EL (cell line): Measurements from ENCODE around the gene NECTIN2.
A peak's percentile ranks its signal among the peaks of the same experiment; 100 is the strongest.
"Not testable (repeated sequence)": the region's sequence is repeated elsewhere in the genome, so short reads cannot be mapped to it uniquely, and the experiment has no call there.

Source experiments
- DNase-seq: peaks from one replicate; pipeline ENCODE4 v3.0.0-alpha.2; 2016

The NECTIN2 gene

DNA sequence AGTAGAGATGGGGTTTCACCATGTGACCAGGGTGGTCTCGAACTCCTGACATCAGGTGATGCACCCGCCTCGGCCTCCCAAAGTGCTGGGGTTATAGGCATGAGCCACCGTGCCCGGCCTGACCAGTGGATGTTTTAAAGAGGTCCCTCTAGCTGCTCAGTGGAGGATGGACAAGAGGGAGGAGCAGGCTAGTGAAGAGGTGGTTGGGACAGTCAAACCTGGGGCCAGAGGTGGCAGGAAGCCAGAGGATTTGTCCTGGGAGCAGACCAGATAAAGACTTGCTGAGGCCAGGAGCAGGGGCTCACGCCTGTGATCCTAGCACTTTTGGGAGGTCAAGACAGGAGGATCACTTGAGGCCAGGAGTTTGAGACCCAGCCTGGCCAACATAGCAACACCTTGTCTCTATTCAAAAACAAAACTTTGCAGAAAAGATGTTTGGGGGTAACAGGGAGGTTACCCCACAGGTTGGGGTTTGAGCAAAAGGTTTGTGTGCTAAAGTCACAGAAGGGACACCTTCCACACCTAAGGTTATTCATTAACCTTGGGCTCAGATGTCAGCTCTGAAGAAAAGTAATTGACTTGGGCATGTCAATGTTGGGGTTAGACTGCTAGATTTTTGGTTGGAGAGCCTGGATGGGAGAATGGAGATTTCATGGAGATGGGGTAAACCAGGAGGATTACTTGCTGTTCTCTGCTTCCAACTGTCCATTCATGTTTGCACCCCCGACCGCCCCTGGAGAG is 28.2 kb upstream of the NECTIN2 start:
- no peak for DNase-seq

DNA sequence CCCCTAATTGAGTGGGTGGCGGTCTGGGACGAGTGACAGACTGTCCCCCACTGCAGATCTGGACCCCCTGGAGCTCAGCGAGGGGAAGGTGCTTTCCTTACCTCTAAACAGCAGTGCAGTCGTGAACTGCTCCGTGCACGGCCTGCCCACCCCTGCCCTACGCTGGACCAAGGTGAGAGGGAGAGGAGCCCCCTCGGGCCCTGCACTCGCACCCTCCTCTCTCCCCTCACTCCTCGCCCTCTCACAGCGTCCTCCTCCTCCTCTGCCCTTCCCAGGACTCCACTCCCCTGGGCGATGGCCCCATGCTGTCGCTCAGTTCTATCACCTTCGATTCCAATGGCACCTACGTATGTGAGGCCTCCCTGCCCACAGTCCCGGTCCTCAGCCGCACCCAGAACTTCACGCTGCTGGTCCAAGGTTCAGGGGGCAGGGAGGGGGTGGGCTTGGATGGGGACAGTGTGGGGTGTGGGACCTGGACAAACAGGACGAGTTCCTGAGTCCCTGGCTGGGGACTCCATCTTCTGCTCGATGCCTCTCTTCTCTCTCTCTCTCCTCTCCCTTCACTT is 27.5 kb upstream of the NECTIN2 start:
- DNase-seq: no peak

DNA sequence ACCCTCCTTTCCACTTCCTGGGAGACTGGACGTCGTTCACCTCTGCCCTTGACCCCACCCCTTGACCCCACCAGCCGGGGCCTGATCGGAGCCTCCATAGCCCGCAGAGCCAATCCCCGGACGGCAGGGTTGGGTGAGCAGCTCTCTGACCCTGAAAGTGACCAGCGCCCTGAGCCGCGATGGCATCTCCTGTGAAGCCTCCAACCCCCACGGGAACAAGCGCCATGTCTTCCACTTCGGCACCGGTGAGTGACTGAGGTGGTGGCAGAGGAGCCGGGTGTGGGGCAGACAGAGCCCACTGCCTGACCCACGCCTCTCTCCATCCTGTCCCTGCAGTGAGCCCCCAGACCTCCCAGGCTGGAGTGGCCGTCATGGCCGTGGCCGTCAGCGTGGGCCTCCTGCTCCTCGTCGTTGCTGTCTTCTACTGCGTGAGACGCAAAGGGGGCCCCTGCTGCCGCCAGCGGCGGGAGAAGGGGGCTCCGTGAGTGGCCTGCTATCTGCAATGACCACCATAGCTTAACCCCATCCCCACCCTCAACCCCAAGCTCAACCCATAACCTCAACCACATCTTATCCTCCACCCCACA is 26.8 kb upstream of the NECTIN2 start:
- no peak for DNase-seq

DNA sequence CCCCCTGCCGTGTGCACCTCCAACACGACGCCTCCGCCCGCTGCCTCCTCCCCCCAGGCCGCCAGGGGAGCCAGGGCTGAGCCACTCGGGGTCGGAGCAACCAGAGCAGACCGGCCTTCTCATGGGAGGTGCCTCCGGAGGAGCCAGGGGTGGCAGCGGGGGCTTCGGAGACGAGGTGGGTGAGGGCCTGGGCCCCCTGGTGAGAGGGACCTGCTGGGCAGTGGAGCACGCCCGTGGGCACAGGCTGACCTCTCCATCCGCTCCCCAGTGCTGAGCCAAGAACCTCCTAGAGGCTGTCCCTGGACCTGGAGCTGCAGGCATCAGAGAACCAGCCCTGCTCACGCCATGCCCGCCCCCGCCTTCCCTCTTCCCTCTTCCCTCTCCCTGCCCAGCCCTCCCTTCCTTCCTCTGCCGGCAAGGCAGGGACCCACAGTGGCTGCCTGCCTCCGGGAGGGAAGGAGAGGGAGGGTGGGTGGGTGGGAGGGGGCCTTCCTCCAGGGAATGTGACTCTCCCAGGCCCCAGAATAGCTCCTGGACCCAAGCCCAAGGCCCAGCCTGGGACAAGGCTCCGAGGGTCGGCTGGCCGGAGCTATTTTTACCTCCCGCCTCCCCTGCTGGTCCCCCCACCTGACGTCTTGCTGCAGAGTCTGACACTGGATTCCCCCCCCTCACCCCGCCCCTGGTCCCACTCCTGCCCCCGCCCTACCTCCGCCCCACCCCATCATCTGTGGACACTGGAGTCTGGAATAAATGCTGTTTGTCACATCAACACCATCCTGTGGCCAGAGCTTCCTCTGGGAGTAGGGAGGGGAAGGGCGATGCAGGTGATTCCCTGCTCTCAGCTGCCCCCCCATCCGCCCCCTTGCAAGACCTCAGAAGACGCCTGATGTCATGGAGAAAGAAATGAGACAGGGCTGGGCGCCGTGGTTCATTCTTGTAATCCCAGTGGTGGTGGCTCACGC is 25.2 kb upstream of the NECTIN2 start:
- DNase-seq: no peak

DNA sequence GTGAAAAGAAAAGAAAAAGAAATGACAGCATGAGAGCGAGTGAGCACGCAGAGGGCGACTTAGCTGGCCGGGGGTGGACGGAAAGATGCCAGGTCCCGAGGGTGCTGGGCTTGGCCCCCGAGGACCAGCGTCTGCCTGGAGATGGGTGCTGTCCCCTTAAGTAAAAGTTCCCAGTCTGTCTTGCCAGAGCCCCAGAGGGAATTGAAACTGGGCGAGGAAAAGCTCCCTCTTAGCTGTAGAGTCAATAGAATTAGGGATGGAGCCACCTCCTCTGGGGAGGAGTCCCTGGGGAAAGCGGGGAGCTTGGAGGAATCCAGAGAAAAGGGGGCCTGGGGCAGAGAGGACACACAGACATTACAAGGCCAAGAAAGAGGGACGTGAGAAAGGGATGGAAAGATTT is 23.9 kb upstream of the NECTIN2 start:
- no peak for DNase-seq

DNA sequence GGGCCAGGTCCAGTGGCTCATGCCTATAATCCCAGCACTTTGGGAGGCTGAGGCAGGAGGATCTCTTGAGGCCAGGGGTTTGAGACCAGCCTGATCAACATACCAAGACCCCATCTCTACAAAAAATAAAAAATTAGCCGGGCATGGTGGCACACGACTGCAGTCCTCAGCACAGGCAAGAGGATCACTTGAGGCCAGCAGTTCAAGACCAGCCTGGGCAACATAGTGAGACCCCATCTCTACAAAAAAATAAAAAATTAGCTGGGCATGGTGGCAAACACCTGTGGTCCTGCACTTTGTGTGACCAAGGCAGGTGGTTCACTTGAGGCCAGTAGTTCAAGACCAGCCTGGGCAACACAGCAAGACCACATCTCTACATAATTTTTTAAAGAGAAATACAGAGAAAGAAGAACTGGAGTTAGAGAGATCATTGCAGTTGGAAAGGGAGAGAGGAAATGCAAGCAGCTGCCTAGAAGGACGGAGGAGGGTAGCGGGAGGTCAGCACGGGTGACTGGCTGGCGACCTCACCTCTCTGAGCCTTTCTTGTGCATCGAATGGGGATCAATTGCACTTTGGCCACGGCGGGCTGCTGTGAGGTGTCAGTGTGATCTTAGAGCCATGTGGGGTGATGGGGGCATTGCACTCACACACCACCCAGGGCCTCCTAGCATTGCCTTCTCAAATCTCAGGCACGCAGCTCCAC is 23.3 kb upstream of the NECTIN2 start:
- DNase-seq: no peak

DNA sequence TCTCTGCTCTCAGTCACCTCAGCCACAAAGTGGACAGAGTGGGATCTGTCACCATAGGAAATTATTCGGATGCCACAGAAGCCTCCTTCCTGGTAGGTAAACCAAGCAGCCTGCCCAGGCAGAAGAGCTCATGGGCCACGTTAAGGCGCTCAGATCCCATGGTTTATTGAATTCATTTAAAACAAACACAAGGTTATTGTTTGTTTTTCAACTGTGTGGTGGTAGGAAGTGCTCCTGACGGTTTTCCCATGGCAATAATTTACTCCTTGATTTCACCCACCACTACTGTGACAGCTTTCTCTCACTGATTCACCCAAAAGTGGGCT is 22.8 kb upstream of the NECTIN2 start:
- no peak for DNase-seq

DNA sequence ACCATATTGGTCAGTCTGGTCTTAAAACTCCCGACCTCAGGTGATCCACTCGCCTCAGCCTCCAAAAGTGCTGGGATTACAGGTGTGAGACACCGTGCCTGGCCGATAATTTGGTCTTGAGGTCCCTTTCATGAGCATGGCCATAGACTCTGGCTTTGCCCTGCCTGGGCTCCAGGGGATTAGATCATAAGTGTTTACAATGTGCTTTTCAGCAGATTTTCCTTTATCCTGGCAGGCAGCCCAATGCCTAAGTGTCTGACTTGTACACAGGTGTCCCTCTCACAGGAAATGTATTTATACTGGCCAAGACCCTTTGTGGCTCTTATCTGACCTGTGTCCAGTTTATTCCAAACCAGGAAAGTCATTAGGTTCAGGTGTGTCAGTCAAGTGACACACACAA is 21.3 kb upstream of the NECTIN2 start:
- no peak for DNase-seq

DNA sequence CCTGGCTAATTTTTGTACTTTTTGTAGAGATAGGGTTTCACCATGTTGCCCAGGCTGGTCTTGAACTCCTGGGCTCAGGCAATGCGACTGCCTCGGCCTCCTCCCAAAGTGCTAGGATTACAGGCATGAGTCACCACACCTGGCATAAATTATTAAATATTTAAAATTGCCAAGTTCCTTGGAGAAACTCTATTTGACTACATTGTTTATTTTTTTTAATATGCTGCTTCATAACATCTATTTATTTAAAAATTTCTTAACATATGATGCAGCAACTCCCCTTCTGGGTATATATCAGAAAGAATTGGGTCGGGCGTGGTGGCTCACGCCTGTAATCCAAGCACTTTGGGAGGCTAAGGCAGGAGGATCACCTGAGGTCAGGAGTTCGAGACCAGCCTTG is 13.2 kb upstream of the NECTIN2 start:
- DNase-seq: not testable (repeated sequence)

DNA sequence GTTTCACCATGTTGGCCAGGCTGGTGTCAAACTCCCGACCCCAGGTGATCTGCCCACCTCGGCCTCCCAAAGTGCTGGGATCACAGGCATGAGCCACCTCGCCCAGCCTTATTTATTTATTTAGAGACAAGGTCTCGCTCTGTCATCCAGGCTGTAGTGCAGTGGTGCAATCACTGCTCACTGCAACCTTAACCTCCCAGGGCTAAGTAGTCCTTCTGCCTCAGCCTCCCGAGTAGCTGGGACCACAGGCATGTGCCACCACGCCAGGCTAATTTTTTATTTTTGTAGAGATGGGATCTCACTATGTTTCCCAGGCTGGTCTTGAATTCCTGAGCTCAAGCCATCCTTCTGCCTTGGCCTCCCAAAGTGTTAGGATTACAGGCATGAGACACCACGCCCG is 11.7 kb upstream of the NECTIN2 start:
- not testable (repeated sequence) for DNase-seq

DNA sequence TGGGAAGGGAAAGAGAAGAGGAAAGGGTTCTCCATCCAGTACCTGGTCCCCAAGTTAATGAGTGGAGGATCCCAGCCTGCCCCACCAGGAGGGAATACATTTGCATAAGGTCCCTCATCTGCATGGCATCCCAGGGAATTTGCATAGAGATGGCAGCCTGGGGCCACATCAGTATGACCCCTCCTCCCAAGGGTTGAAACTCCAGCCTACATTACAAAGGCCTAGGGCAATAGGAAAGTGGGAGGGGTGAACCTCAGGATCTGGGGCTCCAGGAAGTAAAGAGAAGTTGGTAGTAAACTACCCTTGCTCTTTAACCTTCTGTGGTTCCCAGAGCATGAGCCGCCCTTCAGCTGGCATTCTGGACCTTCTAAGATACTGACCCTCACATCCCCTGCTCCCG is 6.8 kb upstream of the NECTIN2 start:
- no peak for DNase-seq

DNA sequence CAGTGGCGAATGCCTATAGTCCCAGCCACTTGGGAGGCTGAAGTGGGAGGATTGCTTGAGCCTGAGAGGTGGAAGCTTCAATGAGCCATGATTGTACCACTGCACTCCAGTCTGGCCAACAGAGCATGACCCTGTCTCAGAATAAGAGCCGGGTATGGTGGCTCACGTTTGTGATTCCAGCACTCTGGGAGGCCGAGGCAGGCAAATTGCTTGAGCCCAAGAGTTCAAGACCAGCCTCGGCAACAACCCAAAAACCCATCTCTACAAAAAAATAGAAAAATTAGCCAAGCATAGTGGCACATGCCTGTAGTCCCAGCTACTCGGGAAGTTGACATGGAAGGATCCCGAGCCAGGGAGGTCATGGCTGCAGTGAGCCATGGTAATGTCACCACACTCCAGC is 5.3 kb upstream of the NECTIN2 start:
- DNase-seq: no peak

DNA sequence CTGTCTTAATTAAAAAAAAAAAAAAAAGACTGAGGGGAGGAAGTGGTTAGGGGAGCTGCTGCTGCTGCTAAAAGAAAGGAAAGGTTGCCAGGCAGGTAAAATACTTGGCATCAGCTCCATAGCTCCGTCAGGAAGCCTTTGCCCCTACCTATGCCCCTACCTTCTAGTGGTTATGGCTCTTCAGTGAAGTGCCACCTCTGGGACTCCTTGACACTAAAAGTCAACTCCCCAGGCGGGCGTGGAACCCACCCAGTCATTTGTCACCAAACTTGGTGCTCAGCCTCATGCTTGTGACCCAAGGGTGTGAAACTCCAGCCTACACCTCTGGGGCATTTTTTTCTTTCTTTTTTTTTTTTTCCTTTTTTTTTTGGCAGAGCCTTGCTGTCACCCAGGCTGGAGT is 4.9 kb upstream of the NECTIN2 start:
- no peak for DNase-seq

DNA sequence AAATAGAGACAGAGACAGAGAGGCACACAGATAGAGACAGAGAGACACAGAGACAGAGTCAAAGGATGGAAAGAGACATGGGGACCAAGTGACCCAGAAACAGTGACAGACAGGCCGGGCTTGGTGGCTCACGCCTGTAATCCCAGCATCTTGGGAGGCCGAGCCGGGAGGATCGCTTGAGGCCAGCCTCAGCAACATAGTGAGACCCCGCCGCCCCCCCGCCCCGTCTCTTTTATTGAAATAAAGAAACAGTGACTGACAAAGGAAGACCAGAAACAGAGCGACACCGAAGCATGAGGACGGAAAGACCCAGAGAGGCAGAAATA is 848 bp upstream of the NECTIN2 start:
- DNase-seq: no peak

DNA sequence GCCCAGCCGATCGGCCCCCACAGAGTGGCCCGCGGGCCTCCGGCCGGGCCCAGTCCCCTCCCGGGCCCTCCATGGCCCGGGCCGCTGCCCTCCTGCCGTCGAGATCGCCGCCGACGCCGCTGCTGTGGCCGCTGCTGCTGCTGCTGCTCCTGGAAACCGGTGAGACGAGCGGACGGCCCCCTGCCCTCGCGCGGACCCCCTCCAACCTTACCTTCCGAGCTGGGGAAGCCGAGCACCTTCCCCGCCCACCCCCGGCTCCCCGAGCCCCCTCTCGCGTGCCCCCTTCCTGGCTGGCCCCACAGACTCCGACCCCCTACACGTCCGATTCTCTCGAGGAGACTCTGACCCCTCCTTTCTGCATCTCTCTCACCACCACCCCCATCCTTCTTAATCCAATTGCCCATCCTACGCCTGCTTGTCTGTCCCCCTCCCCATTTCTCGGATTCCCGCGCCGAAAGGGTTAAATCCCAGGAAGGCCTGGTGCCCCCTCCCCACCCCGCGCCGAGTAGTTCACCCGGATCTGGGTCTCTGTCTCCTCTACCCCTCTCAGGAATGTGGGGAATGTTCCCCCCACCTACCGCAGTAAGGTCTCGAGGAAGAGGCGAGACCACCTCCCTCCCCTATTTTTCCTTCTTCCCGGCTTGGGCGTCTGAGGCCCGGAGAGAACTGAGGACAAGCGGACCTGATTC is 502 bp downstream of the NECTIN2 start:
- DNase-seq: peak; percentile 45

DNA sequence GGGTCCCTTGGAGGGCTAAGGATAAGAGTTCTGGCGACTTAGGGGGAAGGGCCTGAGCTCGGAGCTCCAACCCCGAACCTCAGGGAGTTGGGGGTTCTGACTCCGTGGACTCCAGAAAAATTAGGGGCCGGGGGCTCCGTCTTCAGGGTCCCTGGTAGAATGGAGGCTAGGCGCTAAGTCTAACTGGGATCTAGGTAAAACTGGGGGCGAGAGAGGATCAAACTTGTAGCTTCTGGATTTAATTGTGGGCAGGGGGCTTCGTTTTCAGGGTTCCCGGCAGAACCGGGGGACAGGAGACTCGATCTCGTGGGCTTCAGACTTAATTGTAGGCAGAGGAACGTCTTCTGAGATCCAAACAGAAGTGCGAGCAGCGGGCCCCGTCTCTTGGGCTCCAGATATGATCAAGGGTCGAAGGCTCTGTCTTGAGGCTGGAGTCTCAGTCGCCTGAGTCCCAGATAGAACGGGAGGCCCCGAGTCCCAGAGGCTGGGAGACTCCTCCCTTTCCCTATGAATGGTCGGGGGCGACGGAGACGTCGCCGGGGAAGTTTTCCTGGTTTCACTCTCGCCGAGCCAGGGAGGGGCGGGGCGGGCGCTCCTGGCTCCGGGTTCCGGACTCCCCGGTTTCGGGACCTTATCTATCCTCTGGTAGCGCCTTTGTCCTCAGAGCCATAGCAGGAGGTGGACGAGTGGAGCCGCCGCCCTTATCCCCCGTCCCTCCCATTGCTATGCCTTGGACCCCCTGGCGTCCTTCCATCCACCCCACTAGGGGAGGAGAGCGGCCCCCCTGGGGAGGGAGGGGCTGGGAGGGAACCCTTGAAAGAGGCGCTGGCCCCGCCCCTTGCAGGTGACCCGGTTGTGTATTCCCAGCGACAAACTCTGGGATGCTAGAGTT is 1.3 kb downstream of the NECTIN2 start:
- peak; percentile 80 for DNase-seq

DNA sequence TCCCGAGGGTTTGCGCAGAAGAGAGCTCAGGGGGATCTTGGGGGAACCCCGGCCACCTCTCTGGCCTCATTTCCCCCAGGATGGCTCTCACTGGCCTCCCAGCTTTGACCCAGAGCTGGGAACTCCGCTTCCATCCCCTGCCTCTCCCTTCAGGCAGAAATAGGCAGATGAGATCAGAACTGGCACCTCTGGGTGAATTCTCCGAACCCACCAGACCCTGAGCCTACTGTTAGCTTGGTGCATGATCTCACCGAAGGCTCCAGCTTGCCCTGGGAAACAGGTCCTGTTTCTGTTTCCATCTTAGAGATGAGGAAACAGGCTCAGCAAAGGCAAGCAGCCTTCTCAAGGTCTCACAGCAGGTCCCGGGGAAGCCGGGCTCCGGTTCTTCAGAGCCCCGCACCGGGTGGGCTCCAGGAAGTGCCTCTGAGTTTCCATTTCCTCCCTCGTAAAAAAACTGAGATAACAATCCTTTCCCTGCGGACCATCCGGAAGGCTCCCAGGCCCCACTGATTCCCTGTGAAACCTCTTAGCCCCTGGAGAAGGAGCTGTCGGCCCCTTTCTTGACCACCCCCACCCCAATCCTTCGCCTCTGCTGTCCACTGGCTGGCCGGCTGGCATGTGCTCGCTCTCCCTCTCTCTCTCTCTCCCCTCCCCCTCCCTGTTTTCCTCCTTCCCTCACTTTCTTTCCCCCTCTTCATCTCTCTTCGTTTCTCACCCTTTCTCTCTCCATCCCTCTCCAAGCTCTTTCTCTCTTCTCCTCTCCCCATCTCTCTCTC is 2.1 kb downstream of the NECTIN2 start:
- peak; percentile 62 for DNase-seq

DNA sequence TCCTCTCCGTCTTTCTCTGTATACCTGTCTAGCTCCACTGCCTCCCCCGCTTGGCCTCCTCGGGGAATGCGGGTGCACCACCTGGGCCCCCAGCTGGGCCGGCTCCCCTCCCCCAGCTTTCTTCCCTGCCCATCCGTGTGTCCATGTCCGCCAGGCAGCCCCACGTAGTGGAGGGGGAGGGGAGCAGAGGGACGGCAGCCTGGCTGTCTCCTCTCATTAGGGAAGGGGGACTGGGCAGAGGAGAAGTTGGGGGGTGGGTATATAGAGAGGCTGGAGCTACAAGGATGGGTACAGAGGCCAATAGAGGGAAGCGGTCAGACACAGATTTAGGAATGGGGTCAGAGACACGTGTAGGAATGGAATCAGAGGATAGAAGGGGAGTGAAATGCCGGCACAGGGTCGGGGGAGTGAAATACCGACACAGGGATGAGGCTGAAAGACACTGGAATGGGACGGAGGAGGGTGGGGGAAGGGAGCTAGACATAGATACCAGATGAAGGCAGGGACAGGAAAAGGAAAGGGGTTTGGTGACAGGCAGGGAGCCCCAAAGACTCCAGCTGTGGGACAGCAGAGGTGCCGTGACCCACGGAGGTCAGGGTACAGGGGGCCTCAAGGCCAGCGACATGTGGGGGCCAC is 2.8 kb downstream of the NECTIN2 start:
- DNase-seq: peak; percentile 21

DNA sequence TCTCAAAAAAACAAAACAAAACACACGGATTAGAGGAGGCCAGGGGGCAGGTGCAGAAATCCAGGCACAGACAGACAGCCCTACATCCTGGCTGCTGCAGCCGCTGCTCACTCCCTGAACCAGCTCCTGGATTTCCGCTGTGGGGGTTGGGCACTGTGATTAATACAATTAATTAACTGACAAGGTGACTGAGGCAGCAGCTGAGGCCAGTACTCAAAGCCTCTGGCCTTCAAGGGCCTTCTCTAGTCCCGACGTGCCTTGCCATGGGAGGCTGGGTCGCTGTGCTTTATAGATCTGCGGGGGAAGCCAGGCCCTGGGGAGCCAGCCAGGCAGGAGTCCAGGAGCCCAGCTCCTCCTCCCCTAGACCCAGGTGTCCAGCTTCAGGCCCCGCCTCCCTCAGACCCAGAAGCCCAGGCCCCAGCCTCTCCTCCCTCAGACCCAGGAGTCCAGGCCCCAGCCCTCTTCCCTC is 4.6 kb downstream of the NECTIN2 start:
- no peak for DNase-seq

DNA sequence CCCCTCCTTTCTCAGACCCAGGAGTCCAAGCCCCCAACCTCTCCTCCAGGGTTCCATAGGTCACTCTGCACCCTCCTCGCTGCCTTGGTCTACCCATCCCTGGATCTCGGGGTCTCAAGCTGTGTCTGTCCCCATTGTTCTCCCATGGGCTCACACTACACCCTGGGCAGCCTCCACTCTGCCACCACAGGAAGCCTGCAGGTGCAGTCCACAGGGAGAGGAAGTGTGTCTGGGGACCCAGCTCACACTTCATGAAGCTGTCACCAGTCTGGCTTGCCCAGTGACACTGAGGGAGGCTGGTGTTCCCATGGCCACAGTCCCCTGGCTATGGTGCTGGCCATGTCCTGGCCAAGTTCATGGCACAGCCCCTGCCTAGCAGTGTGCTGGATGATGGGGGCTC is 5.3 kb downstream of the NECTIN2 start:
- DNase-seq: no peak
